ENCODE results near the gene BRD9.
"Not testable (repeated sequence)": the region's sequence is repeated elsewhere in the genome, so short reads cannot be mapped to it uniquely, and the experiment has no call there.

The BRD9 gene

GRCh38 chr5:900781-901180 lies 8.2 kb upstream of the BRD9 start:
- no peak for DNase-seq

GRCh38 chr5:893711-894110 lies 1.1 kb upstream of the BRD9 start:
- no peak for DNase-seq

- no peak for DNase-seq
Measured at GRCh38 chr5:893137-893506, 521 bp upstream of the BRD9 start.

- DNase-seq: no peak
Measured at GRCh38 chr5:891837-892393, 686 bp downstream of the BRD9 start.

- DNase-seq: no peak
Measured at GRCh38 chr5:891117-891836, 1.3 kb downstream of the BRD9 start.

GRCh38 chr5:889075-889710 lies 3.4 kb downstream of the BRD9 start:
- DNase-seq: no peak

- DNase-seq: no peak
Measured at GRCh38 chr5:888638-889035, 4.0 kb downstream of the BRD9 start.

GRCh38 chr5:887947-888637 lies 4.5 kb downstream of the BRD9 start:
- DNase-seq: no peak

GRCh38 chr5:886716-887325 lies 5.8 kb downstream of the BRD9 start:
- no peak for DNase-seq

- DNase-seq: no peak
Measured at GRCh38 chr5:886036-886435, 6.6 kb downstream of the BRD9 start.

GRCh38 chr5:885529-885928 lies 7.1 kb downstream of the BRD9 start:
- no peak for DNase-seq

GRCh38 chr5:885127-885442 lies 7.5 kb downstream of the BRD9 start:
- DNase-seq: no peak

GRCh38 chr5:884345-885126 lies 8.1 kb downstream of the BRD9 start:
- DNase-seq: no peak

GRCh38 chr5:883475-884181 lies 9.0 kb downstream of the BRD9 start:
- no peak for DNase-seq

GRCh38 chr5:882253-883183 lies 10.1 kb downstream of the BRD9 start:
- no peak for DNase-seq

- no peak for DNase-seq
Measured at GRCh38 chr5:881551-881935, 11.1 kb downstream of the BRD9 start.

GRCh38 chr5:880816-881550 lies 11.6 kb downstream of the BRD9 start:
- DNase-seq: no peak

- not testable (repeated sequence) for DNase-seq
Measured at GRCh38 chr5:878677-879076, 13.9 kb downstream of the BRD9 start.

GRCh38 chr5:878125-878524 lies 14.5 kb downstream of the BRD9 start:
- no peak for DNase-seq
